D341Med (cell line): ENCODE measurements around the gene JAGN1.
"Not testable (repeated sequence)": the region's sequence is repeated elsewhere in the genome, so short reads cannot be mapped to it uniquely, and the experiment has no call there.

Source experiments
- DNase-seq: peaks from one replicate; pipeline ENCODE4 v3.0.0; 2012; ENCODE audit warnings: low spot score

The JAGN1 gene

DNA sequence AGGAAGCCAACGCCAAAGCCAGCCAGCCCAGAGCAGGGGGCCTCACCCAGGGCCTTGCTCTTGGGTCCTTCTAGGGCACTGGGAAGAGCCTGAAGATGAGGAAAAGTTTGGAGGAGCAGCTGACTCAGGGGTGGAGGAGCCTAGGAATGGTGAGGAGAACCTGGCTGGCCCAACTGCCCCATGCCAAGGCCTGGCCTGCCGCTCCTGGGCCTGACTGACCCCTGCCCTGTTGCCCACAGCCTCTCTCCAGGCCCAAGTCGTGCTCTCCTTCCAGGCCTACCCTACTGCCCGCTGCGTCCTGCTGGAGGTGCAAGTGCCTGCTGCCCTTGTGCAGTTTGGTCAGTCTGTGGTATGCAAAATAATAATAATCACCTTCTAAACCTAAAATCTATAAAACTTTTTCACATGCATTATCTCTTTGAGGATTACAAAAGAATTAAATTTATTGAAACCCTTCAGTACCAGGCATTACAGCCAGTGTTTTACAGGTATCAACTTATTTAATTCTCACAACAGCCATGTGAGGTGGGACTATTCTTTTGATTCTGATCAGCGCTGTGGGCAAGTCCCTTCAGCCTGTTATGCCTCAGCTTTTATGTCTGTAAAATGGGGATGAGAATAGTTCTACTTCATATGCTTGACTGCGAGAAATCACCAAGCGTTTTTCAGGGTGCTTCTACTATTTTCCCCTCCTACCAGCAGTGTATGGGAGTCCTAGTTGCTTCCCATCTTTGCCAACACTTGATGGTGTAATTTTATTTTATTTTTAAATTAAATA lies 28.0 kb downstream of the JAGN1 start:
- DNase-seq, result no peak

DNA sequence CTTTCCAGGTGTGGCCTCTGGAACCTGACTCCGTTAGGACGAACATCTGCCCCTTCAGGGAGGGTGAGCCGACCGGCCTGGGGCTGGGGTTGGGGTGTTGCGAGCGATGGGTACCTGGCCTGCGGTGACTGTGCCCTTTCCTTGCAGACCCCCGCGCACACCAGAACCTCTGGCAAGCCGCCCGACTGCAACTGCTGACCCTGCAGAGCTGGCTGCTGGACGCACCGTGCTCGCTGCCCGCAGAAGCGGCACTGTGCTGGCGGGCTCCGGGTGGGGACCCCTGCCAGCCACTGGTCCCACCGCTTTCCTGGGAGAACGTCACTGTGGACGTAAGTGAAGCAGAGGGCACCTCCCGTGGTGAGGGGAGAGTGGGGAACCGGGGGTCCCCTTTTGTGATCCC lies 37.7 kb downstream of the JAGN1 start:
- no peak for DNase-seq

DNA sequence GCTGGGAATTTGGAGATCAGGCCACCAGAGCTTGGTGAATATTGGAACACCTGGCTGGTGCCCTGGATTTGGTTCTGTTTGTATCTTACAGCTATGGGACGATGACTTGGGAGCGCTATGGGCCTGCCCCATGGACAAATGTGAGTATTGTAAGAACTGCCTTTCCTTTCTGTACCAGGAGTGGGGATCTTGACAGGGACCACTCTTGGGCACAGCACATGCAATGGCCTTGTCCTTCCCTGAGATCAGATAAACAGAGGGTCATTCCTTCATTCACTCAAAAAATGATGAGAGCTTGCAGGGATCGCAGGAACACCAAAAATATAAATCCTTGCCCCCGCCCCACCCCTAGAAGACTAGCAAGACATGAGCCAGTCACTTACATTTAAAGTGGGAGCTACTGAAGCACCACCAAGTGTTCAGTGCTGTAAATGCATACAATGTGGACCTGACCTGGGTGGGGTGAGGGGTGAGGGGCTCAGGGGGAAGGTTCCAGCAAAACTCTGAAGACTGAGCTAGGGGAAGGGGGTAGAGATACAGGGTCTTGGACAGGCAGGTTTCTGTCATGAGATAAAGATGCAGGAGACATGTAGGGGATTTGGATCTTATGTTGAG lies 40.5 kb downstream of the JAGN1 start:
- DNase-seq, result no peak

GRCh38 chr3:9932535-9932842 lies 42.1 kb downstream of the JAGN1 start:
- DNase-seq, result no peak

DNA sequence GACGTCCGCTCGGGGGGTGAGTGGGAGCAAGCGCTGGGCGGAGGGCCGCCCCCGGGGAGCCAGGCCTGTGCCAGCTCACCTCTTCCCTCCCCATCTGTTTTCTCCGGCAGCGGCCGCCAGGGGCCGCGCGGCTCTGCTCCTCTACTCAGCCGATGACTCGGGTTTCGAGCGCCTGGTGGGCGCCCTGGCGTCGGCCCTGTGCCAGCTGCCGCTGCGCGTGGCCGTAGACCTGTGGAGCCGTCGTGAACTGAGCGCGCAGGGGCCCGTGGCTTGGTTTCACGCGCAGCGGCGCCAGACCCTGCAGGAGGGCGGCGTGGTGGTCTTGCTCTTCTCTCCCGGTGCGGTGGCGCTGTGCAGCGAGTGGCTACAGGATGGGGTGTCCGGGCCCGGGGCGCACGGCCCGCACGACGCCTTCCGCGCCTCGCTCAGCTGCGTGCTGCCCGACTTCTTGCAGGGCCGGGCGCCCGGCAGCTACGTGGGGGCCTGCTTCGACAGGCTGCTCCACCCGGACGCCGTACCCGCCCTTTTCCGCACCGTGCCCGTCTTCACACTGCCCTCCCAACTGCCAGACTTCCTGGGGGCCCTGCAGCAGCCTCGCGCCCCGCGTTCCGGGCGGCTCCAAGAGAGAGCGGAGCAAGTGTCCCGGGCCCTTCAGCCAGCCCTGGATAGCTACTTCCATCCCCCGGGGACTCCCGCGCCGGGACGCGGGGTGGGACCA lies 42.6 kb downstream of the JAGN1 start:
- DNase-seq, result peak; percentile 91

- peak; percentile 97 for DNase-seq
Observed at GRCh38 chr3:9933561-9934234, 43.3 kb downstream of the JAGN1 start, which contains the start of gene CRELD1. TSS of gene CRELD1 (plus strand) at chr3:9933834. CDS start at chr3:9934439, 605 bp downstream.

- peak; percentile 56 for DNase-seq
Observed at GRCh38 chr3:9934235-9934621, 43.8 kb downstream of the JAGN1 start.

- no peak for DNase-seq
Observed at GRCh38 chr3:9934993-9935392, 44.6 kb downstream of the JAGN1 start.

DNA sequence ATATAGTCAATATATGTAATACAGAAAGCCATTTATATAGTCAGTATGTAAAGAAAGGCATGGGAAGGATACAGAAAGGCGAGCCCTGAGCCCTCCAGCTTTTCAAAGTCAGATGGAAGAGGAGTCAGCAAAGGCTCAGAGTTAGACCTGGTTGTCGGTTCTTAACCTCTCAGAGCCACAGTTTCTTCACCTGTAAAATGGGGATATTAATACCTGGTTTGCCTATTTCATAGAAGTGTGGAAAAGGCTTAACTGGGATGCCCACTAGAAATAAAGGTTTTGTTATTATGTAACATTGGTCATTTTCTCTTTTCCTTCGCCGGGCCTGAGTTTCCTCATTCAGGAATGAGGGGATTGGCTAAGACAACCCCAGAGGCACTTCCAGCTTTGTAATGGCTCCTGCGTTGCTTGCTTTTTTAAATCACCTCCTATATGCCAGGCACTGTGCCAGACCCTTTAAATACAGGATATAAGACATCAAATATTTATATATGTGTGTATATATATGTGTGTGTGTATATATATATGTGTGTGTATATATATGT lies 45.6 kb downstream of the JAGN1 start:
- no peak for DNase-seq

GRCh38 chr3:9937486-9938238 lies 47.3 kb downstream of the JAGN1 start:
- DNase-seq, result no peak

DNA sequence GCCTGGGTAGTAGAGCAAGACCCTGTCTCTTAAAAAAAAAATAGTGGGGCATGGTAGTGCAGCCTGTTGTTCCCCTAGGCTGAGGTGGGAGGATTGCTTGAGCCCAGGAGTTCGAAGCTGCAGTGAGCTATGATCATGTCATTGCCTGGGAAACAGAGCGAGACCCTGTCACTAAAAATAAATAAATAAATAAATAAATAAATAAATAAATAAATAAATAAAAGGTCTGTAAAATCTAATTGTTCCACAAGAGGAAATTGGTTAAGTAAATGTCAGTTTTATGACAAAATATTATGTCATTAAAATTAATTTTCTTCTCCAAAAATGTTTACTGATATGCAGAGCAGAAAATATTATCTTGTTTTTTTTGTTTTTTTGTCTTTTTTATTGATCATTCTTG lies 48.6 kb downstream of the JAGN1 start:
- DNase-seq, result no peak

- DNase-seq, result not testable (repeated sequence)
Observed at GRCh38 chr3:9939906-9940305, 49.5 kb downstream of the JAGN1 start.

- DNase-seq, result no peak
Observed at GRCh38 chr3:9940746-9941145, 50.3 kb downstream of the JAGN1 start.

GRCh38 chr3:9942164-9942563 lies 51.8 kb downstream of the JAGN1 start:
- no peak for DNase-seq

- DNase-seq, result no peak
Observed at GRCh38 chr3:9942934-9943690, 52.7 kb downstream of the JAGN1 start.
